GM04503 (cell line): ENCODE results near the gene LRRN3.

Experiments
- DNase-seq: peaks from one replicate; pipeline ENCODE4 v3.0.0-alpha.2; 2012; ENCODE audit warnings: low read depth

The LRRN3 gene

DNA sequence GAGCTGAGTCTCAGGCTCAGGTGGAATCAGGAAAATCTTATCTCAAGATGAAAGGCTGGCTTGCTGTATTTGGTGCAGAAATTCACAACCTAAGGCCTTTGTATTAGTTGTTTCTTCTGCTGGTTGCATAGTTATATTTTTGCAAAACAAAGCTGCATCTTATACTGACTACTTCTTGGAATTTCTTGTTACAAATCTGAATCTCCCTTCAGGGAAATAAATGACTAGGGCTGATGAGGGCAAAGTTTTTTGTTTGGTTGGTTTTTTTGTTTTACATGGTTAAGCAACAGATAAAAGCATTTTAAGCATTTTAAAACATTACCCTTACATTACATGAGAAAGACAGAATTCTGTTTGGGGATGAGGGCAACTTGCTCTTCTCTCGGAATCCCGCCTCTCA, 13.9 kb upstream of the LRRN3 start:
- no peak for DNase-seq

GRCh38 chr7:111080495-111081105, 10.3 kb upstream of the LRRN3 start:
- DNase-seq = no peak

- no peak for DNase-seq
These were observed 9.2 kb upstream of the LRRN3 start for GRCh38 chr7:111081546-111082267.

- DNase-seq = peak; percentile 61
These were observed 8.6 kb upstream of the LRRN3 start for GRCh38 chr7:111082351-111082750.

DNA sequence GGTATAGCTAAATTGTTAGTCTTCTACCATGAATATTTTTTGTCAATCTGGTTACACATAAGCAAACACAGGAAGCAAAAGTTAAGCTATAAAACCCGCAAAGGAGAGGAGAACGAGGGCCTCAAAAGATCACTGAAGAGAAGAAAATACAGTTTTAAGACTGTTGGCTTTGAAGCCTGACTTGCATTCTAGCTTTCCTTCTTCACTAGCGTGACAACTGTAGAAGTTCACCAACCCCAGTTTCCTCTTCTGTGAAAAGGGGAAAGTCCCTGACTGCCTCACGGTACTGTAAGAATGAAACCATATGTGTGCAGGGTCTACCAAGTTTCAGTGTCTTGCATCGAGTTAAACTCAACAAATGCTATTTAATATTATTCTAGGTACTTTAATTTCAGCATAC, 7.5 kb upstream of the LRRN3 start:
- DNase-seq = peak; percentile 47

- no peak for DNase-seq
These were observed 5.6 kb upstream of the LRRN3 start for GRCh38 chr7:111085356-111085755.

DNA sequence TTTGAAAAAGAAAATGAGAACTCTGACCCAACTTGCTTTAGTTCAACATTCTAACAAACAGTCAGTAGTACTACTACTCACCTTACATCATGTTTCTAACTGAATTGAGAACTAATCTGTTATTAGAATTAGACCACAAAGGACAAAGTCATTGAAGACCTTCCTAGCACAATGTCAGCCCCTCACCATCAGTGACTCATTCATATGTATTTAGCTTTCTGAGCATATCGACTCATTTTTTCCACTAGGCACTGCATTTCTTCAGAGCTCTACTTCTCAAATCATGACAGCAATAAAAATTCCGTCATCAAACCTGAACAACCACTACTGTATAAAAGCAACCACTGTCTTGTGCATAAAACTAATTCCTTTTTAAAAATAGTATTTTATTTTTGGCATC, 4.4 kb upstream of the LRRN3 start:
- no peak for DNase-seq

- DNase-seq = no peak
These were observed 2.6 kb upstream of the LRRN3 start for GRCh38 chr7:111088328-111088727.

- DNase-seq = no peak
These were observed 1.0 kb upstream of the LRRN3 start for GRCh38 chr7:111089822-111090426.

- DNase-seq = no peak
These were observed 849 bp downstream of the LRRN3 start for GRCh38 chr7:111091593-111092358.

- DNase-seq = no peak
These were observed 1.7 kb downstream of the LRRN3 start for GRCh38 chr7:111092406-111093236.

DNA sequence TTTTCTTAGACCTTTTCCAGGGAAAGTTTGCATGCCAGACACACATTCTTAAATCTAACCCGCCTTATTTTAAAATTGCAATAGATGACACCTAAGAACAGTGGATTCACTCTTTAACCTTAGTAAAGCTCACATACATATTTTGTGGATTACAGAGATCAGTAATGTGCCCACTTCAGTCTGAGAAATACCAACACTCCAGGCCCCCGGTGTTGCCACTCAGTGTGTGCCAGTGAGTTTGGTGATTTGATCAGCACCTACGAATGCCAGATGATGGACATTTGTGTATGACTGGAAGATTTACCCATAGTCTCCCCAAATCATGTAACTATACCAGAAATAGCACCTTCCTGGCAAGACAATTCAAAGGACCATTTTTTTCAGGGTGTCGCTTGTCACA, 2.6 kb downstream of the LRRN3 start:
- no peak for DNase-seq

- no peak for DNase-seq
These were observed 3.5 kb downstream of the LRRN3 start for GRCh38 chr7:111094419-111094818.

- DNase-seq = no peak
These were observed 6.1 kb downstream of the LRRN3 start for GRCh38 chr7:111096997-111097396.

DNA sequence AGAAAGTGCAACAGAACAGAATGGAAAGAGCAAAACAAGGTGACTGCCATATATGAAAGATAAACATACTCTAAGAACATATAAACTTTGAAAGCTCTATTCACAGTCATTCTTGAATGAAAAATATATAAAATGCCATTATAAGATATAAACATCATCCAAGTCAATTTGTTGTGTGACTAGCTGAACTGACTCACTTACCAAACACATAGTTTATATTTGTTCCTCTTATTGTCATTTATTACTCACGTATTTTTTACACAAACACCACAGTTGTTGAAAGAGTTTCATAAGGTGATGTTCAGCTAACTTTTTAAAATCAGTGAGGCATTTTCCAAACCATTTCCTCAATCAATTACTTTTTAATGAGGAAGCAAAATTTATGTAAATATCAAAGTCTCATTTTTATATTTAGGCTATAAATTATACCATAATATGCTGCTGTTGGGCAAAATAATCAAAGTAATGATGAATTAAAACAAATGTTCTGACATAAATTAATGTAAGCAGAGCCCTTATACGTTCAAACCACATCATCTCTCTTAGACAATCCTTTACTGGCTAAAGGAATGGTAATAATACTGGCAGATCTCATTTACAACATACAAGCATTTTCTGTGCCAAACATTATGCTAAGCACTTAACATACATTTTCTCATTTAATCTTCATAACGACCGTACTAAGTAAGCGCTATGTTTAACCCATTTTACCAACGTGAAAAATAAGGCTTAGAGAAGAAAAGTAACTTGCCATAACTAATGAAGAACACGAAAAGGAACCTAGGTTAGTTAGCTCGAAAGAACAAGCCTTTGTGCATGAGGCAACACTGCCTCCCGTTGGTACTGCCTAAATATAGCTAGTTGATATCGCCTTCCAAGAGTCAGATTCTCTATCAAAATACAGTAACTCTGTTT, 7.3 kb downstream of the LRRN3 start:
- no peak for DNase-seq

- DNase-seq = no peak
These were observed 8.0 kb downstream of the LRRN3 start for GRCh38 chr7:111098926-111099250.

- DNase-seq = no peak
These were observed 11.1 kb downstream of the LRRN3 start for GRCh38 chr7:111101856-111102646.

GRCh38 chr7:111103136-111103535, 12.2 kb downstream of the LRRN3 start:
- no peak for DNase-seq

- DNase-seq = no peak
These were observed 12.8 kb downstream of the LRRN3 start for GRCh38 chr7:111103678-111104274.

DNA sequence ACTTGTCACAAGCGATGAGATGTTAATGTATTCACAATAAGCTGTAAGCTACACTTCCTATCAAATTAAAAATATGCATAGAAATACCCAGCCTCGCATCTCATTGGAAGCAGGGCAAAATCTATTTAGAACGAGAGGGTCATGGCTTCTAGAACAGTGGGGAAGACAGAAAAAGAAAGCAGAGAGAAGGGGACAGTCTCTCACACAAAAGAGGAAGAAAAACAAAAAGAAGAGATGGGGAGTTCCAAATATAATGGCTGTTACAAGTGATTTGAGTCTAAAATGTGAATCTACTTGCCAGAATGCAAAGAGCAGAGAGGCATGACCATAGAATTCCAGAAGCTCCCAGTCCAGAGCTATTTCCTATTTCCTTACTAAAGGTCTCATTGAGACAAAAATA, 13.8 kb downstream of the LRRN3 start:
- no peak for DNase-seq
